Measurements from ENCODE around the gene DSPP. TPM values are rescaled to one million over a fixed set of nuclear protein-coding genes. Genes with fewer than 3 reads are reported as not detected.

The DSPP gene
- total RNA-seq (ENCODE audit: low replicate concordance): not detected in 2 replicates

- DNase-seq (ENCODE audit: low read depth): no peak
- no peak for TF ChIP-seq CTCF (IDR thresholded peaks at IDR 0.05; ENCODE audit: insufficient read depth, low read length)
- no peak within 1 kb of the TSS for H3K4me3 ChIP-seq (ENCODE audit: low read depth, low read length)
Observed at GRCh38 chr4:87608229-87608628, at the start of gene DSPP. TSS of gene DSPP (plus strand) at chr4:87608529. CDS start at chr4:87610909, 2,380 bp downstream.

GRCh38 chr4:87559090-87559837, 49.1 kb upstream of the DSPP start:
- no peak overlapping the region for H3K4me3 ChIP-seq (ENCODE audit: low read depth, low read length)
- DNase-seq (ENCODE audit: low read depth): no peak
- TF ChIP-seq CTCF (IDR thresholded peaks at IDR 0.05; ENCODE audit: insufficient read depth, low read length): no peak

GRCh38 chr4:87560802-87561201, 47.5 kb upstream of the DSPP start:
- no peak for DNase-seq (ENCODE audit: low read depth)
- H3K4me3 ChIP-seq (ENCODE audit: low read depth, low read length): no peak overlapping the region
- no peak for TF ChIP-seq CTCF (IDR thresholded peaks at IDR 0.05; ENCODE audit: insufficient read depth, low read length)

GRCh38 chr4:87565746-87566145, 42.6 kb upstream of the DSPP start:
- DNase-seq (ENCODE audit: low read depth): no peak
- no peak overlapping the region for H3K4me3 ChIP-seq (ENCODE audit: low read depth, low read length)
- TF ChIP-seq CTCF (IDR thresholded peaks at IDR 0.05; ENCODE audit: insufficient read depth, low read length): no peak

- TF ChIP-seq CTCF (IDR thresholded peaks at IDR 0.05; ENCODE audit: insufficient read depth, low read length): no peak
- no peak for DNase-seq (ENCODE audit: low read depth)
- no peak overlapping the region for H3K4me3 ChIP-seq (ENCODE audit: low read depth, low read length)
Observed at GRCh38 chr4:87566276-87566675, 42.1 kb upstream of the DSPP start.

GRCh38 chr4:87567191-87567590, 41.1 kb upstream of the DSPP start:
- DNase-seq (ENCODE audit: low read depth): no peak
- no peak overlapping the region for H3K4me3 ChIP-seq (ENCODE audit: low read depth, low read length)
- TF ChIP-seq CTCF (IDR thresholded peaks at IDR 0.05; ENCODE audit: insufficient read depth, low read length): no peak

All from fibroblast of the aortic adventitia (primary cell).